GM12873 (cell line): ENCODE data around the gene PITX1.

Experiments
- TF ChIP-seq, protein P1 (sequence below): IDR thresholded peaks from 2 replicates; pipeline ENCODE4 v1.5.1; 2012; ENCODE audit warnings: low read depth, mild to moderate bottlenecking, moderate library complexity, low read length, control low read depth; ENCODE audit not compliant: insufficient read depth; ENCODE audit errors: missing control alignments

Gene PITX1

DNA sequence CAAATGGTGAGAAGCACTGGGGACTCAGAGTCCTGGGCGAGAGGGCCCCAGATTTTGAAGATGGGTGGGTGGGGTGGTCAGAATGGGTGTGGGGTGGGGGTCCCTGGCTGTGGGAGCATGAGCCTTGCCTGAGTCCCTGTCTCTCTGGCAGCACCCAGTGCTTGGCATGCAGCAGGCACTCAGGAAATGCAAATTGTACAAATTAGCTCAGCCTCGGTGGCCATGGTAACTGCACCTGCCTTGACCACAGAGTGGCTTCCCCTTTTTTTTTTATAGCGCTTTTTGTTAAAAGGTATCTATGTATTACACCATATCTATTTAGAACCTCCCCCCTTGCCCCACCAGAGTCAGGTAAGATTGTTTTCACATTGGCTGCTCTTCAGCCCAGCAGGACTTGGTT is 19.2 kb upstream of the PITX1 start:
- TF ChIP-seq, protein P1, sequence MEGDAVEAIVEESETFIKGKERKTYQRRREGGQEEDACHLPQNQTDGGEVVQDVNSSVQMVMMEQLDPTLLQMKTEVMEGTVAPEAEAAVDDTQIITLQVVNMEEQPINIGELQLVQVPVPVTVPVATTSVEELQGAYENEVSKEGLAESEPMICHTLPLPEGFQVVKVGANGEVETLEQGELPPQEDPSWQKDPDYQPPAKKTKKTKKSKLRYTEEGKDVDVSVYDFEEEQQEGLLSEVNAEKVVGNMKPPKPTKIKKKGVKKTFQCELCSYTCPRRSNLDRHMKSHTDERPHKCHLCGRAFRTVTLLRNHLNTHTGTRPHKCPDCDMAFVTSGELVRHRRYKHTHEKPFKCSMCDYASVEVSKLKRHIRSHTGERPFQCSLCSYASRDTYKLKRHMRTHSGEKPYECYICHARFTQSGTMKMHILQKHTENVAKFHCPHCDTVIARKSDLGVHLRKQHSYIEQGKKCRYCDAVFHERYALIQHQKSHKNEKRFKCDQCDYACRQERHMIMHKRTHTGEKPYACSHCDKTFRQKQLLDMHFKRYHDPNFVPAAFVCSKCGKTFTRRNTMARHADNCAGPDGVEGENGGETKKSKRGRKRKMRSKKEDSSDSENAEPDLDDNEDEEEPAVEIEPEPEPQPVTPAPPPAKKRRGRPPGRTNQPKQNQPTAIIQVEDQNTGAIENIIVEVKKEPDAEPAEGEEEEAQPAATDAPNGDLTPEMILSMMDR = no peak

DNA sequence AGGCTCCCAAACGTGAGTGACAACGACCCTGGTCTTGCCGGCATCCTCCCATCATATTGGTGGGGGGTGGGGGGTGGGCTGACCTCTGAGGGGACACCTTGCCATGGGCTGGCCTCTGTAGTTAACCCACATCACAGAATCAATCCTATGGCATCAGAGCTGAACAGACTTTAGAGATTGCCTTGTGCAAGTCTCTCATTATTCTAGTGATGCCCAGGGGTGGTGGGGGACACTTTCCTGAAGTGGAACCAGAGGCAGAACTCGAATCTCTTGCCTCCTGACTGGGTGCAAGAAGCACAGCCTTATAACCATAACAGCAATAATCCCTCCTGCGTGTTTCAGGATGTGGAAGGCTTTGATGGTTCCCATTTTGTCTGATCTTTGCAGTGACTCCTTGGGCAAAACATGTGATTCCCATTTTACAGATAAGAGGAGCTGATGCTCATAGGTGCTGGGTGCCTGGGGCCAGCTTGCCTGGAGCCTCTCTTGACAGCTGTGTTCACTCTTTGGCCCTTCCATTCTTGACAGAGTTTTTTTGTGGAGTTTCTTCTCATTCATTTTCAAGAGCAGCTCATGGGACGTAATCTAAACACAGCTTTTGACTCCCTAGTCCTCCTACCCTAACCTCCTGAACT is 18.6 kb upstream of the PITX1 start:
- TF ChIP-seq, protein P1 = no peak

DNA sequence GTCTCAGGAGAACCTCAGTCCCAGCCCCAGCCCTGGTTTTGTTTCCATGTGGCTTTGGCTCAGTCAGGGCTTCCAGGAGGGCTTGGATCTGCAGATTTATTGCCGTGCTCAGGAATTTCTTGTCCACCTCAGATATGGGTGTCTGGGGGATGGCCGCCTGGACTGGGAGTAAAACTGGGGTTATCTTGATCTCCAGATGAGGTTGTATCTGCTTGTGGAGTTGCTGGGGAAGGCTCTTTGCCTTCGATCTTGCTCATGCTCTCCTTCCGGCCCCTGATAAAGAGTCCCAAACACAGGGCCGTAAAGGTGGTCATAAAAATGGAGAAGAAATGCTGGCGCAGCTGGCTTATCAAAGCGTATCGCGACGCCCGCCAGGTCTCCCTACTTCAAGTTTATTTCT is 17.8 kb upstream of the PITX1 start:
- TF ChIP-seq, protein P1 = no peak

DNA sequence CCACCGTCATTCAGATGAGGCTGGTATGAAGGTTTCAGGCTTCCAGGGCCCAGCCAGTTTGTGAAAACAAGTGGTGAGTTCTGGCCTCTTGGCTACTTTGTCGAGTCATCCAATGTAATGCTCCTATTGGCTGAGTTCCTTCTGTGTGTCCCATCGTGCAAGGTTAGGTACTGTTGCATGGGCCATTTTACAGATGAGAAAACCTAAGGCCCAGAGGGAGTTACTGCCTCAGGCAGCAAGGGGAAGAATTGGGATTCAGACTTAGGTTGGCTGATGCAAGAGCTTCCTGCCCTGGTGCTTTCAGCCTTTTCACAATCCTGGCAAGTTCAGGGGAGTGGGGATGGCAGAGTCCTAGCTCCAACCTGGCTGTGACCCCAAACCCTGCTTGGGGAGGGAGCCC is 17.4 kb upstream of the PITX1 start:
- TF ChIP-seq, protein P1 = no peak

DNA sequence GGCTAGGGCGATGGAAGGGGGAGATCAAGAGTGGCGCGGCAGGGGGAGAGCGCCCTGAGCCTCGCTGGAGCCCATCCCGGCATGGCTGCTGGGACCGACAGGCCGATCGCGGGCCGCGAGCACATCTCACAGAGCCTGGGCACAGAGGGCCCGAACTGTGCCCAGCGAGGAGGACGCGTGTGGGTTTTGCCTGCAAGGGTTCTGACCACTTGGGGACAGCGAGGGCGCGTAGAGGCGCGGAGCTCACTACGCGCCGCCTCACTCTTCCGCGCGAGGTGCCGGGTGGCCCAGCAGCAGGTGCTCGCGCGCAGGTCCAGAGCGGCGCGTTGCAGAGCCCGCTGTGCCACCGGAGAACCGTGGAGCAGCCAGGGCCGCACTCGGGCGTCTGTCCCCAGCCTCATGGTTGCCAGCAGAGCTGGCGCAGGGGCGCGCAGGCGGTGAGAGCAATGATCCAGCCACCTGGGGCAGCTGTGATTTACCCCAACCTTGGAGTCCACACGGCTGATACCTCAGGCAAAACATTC is 16.3 kb upstream of the PITX1 start:
- TF ChIP-seq, protein P1 = no peak

DNA sequence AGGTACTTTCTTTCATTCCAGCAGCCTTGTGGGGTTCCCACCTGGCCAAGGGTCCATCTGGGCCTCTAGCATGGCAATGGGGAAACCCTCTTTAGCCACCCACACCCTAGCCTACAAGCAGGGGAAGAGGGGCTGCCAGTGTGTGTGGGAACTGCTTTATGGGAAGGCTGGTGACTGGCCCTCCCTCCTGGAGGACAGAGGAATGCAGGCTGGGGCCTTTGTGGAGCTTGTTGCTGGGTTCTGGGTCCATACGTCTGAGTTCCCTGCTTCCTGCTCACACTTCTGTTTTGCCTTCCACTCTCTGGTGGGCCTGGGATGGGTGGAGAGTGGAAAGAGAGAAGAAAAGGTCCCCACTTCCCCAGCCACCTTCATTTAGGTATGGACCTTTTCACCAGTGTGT is 14.9 kb upstream of the PITX1 start:
- TF ChIP-seq, protein P1 = no peak

DNA sequence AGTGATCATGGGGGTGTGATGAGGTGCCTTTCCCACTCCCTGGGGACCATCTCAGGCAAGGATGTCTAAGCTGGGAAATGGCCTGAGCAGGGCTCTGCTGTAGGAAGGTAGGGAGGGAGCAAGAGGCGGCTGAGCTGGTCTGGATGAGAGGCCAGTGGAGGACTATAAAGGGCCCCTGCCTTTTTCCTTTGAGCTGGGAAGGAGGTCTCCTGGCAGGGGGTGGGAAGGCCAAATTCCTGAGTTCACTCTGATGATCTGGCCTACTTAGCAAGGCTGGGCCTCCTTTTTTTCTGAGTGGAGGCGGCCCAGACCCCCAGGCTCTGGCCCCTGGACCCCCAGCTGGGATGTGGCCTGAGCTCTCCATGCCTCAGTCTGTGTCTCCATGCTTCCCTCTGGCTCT is 14.3 kb upstream of the PITX1 start:
- TF ChIP-seq, protein P1 = no peak
